ENCODE data around the gene SLFN12L. TPM values are rescaled to one million over a fixed set of nuclear protein-coding genes. Genes with fewer than 3 reads are reported as not detected.

The SLFN12L gene
- polyA plus RNA-seq, 1 of the 3 experiments (the other 2 are of a cell fraction), result not detected

GRCh38 chr17:35476283-35476820 lies 61.1 kb downstream of the SLFN12L start:
- Histone ChIP-seq H3K4me1 (ENCODE audit: control insufficient read depth in 1 of 2, insufficient read depth in 2 of 2, low read depth in 1 of 2, low read length in 1 of 2) (no peaks in the 10 kb centered on the region), H3F3A (replicated peaks; ENCODE audit: insufficient read depth) (no peaks in the 10 kb centered on the region), H3K27ac (ENCODE audit: low read depth in 2 of 2, low read length in 1 of 2) (no peak overlapping the region), H3K27me3 (ENCODE audit: insufficient read depth) (peaks cover 27% of the 10 kb centered on the region), H3K36me3 (replicated peaks in 1 of 2; ENCODE audit: control insufficient read depth in 1 of 2, insufficient read depth in 2 of 2, low read length in 1 of 2) (no peaks in the 10 kb centered on the region), H2AFZ (ENCODE audit: low read depth) (no peak overlapping the region), H4K20me1 (ENCODE audit: insufficient read depth) (no peaks in the 10 kb centered on the region), H3K9ac (no peak overlapping the region), H3K4me3 (ENCODE audit: low read depth in 2 of 2, low read length in 1 of 2) (no peak overlapping the region), H3K9me2 (no peaks in the 10 kb centered on the region), H3K79me2 (ENCODE audit: insufficient read depth) (no peaks in the 10 kb centered on the region), H3K9me3 (no peaks in the 10 kb centered on the region; the same call in 1 of the 2 replicates), H3K4me2 (no peak overlapping the region)
- POLR2A ChIA-PET, result no interaction called here
- DNase-seq, result no peak
- CTCF ChIA-PET, result no interaction called here
- no peak for TF ChIP-seq MAX (IDR thresholded peaks at IDR 0.05; ENCODE audit: low read depth)
- no peak for TF ChIP-seq IRF3 (IDR thresholded peaks at IDR 0.05; ENCODE audit: low read depth, low read length)
- no peak for TF ChIP-seq MEF2A (IDR thresholded peaks at IDR 0.05; ENCODE audit: borderline replicate concordance, low read depth)
- no peak for TF ChIP-seq RXRA (IDR thresholded peaks at IDR 0.05; ENCODE audit: borderline replicate concordance, low read depth)
- no peak for TF ChIP-seq SIN3A (IDR thresholded peaks at IDR 0.05; ENCODE audit: borderline replicate concordance, low read depth, low read length)
- TF ChIP-seq JUND (IDR thresholded peaks at IDR 0.05), result no peak
- no peak for TF ChIP-seq EP300 (IDR thresholded peaks at IDR 0.05; ENCODE audit: borderline replicate concordance in 1 of 2, low read depth in 1 of 2, low read length in 1 of 2)
- no peak for TF ChIP-seq CHD2 (IDR thresholded peaks at IDR 0.05; ENCODE audit: low read length, partially characterized antibody)
- no peak for TF ChIP-seq REST (IDR thresholded peaks at IDR 0.05; ENCODE audit: low read depth, low read length)
- TF ChIP-seq NFIC (IDR thresholded peaks at IDR 0.05; ENCODE audit: borderline replicate concordance), result no peak
- no peak for TF ChIP-seq FOXM1 (IDR thresholded peaks at IDR 0.05; ENCODE audit: low read depth)
- TF ChIP-seq PBX3 (IDR thresholded peaks at IDR 0.05), result no peak
- TF ChIP-seq RCOR1 (IDR thresholded peaks at IDR 0.05; ENCODE audit: low read length), result no peak
- TF ChIP-seq GATA2 (CRISPR knock-in tag; IDR thresholded peaks at IDR 0.05), result no peak
- no peak for TF ChIP-seq MXI1 (IDR thresholded peaks at IDR 0.05; ENCODE audit: low read depth, low read length)
- WGBS (ENCODE audit: low lambda C conversion rate), result 6% methylated on average over 2 of the region's 2 CpGs
